Inferior parietal cortex (tissue), 1 donor: ENCODE data around the gene RAF1.
A peak's percentile ranks its signal among the peaks of the same experiment; 100 is the strongest.
"Not testable (repeated sequence)": the region's sequence is repeated elsewhere in the genome, so short reads cannot be mapped to it uniquely, and the experiment has no call there.

ENCODE experiments used
- DNase-seq: peaks from one replicate; pipeline ENCODE4 v3.0.0-alpha.2; 2016; ENCODE audit errors: extremely low spot score

The RAF1 gene

DNA sequence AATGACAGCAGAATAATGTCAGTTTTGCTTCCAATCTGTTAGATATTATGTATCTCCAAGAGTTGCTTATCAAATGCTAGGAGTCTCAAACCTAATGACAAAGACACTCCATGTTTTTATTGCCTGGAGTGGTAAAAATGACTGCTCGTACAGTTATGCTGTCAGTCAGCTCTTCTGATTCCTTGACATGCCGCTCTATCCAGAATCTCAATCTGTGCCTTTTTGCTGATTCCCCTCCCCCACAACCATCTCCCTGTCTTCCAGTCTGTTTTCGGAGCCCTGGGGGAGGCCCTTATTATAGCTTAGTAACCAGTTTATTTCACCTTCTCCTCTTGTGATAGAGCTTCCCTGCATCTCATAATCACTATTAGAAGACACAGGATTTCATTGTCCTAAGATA, 104.4 kb downstream of the RAF1 start:
- no peak for DNase-seq

DNA sequence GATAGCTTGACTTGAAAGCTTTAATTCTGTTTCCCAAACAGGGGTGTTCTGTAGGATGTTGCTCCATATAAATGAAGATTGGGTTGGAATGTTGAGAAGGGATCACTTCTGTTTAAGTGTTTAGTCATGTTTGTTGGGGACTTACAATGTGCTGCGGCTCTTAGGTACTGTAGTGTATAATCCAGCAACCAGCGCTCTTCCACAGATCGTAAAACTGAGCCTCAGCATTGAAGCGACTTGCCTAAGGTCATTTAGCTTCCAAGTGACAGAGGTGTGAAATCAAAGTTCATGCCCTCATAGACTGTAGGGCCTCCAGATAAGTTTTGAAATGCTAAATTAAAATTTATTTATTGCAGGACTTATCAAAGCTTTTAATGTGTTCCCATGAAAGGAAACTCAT, 105.2 kb downstream of the RAF1 start:
- DNase-seq: no peak

GRCh38 chr3:12557473-12558100, 106.3 kb downstream of the RAF1 start:
- peak; percentile 39 for DNase-seq

GRCh38 chr3:12556690-12557472, 107.0 kb downstream of the RAF1 start, which contains the start of gene MKRN2:
TSS of gene MKRN2 (plus strand) at chr3:12557087. CDS start at chr3:12557151, 64 bp downstream.
- peak; percentile 90 for DNase-seq

GRCh38 chr3:12556314-12556689, 107.6 kb downstream of the RAF1 start:
- DNase-seq: no peak

DNA sequence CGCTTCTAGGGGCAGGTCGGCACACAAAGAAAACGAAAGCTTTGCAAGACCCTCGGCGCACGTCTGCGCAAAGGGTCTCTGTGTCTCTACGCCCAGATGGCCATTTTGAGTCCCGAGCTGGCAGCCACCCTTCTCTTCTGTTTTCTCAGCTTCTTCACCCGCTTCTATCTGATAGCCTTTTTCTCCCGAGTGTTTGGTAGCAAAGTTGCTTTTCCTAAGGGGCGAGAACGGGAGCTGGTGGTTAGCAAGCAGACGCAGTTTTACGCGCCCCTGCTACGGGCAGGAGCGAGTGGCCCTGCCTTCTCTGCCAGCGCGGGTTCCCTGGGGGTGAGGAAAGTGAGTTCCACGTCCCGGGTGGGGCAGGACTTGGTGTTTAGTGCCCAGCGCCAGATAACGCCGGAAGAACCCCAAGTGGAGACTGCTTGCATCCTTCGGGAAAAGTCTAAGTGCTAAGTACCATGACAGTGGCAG, 110.0 kb downstream of the RAF1 start:
- DNase-seq: no peak

- DNase-seq: no peak
Observed at GRCh38 chr3:12549971-12550760, 113.8 kb downstream of the RAF1 start.

GRCh38 chr3:12545473-12545791, 118.5 kb downstream of the RAF1 start, which contains the start of gene MKRN2OS:
TSS of gene MKRN2OS (minus strand) at chr3:12545499. CDS start at chr3:12545464, 35 bp downstream.
- no peak for DNase-seq

GRCh38 chr3:12544652-12545472, 119.1 kb downstream of the RAF1 start:
- DNase-seq: no peak

- not testable (repeated sequence) for DNase-seq
Observed at GRCh38 chr3:12543497-12543896, 120.4 kb downstream of the RAF1 start.

DNA sequence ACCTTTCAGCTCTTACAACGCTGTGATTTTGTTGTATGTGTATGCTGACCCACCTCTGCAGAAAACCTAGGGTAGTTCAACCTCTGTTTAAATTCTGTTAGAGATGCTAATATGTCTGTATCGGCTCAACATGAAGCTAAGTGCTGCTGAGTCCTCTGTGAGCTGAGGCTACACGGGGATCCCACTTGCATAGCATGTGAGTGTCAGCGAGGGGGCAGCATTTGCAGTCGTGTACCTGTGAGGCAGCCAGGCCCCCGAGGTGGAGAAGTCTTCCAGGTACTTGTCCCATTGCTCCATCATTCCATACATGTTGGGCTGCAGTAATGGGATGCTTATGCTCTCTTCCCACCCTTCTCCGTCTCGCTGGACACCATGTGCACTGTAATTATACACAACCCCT, 122.3 kb downstream of the RAF1 start:
- no peak for DNase-seq

- DNase-seq: no peak
Observed at GRCh38 chr3:12536423-12536822, 127.5 kb downstream of the RAF1 start.
